ENCODE results near the gene DNAH2.

The DNAH2 gene

GRCh38 chr17:7840875-7841274 is 123.3 kb downstream of the DNAH2 start:
- no peak for DNase-seq

- DNase-seq = peak; percentile 72
Observed at GRCh38 chr17:7841396-7841914, 123.9 kb downstream of the DNAH2 start.

DNA sequence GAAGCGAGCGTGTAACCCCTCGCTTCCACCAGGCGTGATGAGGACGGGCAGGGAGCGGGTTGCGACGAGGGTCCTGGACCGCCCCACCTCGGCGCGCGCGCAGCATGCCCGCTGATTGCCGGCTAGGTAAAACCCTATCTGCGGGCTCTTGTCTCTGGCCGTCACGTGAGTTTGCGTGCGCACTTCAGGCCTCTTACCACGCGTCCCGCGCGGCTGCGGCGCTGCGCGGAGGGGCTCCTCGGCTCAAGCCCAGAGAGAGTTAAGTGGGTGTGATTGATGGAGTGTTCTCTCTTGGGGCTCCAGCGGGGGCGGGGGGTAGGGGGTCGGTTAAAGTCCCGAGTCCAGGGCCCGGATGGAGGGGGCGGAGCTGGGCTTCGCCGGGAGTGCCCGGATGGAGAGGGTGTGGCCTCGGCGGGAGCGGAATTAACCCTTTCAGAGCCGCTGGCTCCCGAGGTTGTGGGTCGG is 124.4 kb downstream of the DNAH2 start:
- DNase-seq = peak; percentile 72

DNA sequence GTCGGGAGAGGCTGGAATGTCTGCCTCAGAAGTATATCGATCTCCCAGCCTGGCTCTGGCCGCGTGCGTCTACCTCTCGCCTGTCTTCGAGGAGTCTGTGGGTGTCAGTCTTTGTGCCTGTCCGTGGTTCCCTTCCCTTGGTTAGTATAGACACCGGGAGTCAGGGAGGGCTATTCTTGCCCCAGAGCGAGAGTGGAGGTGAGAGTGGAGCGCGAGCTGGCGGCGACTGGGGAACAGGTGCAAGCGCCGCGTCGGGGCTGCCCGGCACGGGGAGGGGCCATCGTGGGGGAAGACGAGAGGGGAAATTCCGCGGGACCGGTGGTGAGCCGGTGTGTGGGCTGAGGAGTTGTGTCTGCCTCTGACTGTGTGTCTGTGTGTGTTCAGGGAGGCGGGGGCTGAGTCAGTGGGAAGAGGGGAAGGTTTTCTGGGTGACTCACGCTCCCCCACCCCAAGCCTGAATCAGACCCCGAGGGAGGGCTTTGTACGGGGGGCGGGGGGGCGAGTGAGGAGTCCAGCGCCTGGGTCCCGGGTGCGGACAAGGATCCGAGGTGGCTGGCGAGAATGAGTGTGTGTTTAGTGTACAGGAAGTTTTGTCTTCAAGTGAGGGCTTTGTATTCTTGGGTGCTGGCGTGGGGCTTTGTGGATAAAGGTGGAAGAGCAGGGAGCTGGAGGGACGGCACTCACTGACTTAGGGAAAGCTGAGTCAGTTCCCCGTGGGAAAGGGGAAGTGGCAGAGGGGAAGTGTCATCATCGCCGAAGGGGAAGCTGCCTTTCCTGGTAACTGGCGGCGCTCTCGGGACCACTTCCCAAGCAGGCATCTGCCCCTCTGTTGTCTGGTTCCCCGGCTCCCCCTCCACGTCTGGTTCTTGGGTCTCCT is 125.1 kb downstream of the DNAH2 start:
- DNase-seq = peak; percentile 91

- no peak for DNase-seq
Observed at GRCh38 chr17:7843257-7843535, 125.7 kb downstream of the DNAH2 start.

- DNase-seq = peak; percentile 87
Observed at GRCh38 chr17:7843536-7844291, 126.2 kb downstream of the DNAH2 start.

- DNase-seq = peak; percentile 92
Observed at GRCh38 chr17:7844292-7845154, 127.0 kb downstream of the DNAH2 start.

GRCh38 chr17:7845359-7846062 is 128.0 kb downstream of the DNAH2 start:
- DNase-seq = no peak

GRCh38 chr17:7846063-7846735 is 128.7 kb downstream of the DNAH2 start:
- no peak for DNase-seq

DNA sequence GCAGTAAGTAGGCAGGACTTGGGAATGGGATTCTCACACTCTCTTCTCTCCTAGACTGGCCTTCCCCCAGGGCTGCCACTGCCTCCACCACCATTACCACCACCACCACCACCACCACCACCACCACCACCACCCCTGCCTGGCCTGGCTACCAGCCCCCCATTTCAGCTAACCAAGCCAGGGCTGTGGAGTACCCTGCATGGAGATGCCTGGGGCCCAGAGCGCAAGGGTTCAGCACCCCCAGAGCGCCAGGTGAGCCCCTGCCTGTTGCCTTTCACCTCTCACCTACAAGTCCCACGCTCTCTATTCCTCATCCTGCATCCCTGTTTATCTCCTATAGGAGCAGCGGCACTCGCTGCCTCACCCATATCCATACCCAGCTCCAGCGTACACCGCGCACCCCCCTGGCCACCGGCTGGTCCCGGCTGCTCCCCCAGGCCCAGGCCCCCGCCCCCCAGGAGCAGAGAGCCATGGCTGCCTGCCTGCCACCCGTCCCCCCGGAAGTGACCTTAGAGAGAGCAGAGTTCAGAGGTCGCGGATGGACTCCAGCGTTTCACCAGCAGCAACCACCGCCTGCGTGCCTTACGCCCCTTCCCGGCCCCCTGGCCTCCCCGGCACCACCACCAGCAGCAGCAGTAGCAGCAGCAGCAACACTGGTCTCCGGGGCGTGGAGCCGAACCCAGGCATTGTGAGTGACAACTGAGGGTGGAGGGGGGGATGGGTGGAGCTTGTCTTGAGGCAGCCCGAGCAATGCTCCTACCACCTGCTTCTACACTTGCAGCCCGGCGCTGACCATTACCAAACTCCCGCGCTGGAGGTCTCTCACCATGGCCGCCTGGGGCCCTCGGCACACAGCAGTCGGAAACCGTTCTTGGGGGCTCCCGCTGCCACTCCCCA is 129.5 kb downstream of the DNAH2 start:
- no peak for DNase-seq

GRCh38 chr17:7848131-7848579 is 130.6 kb downstream of the DNAH2 start:
- no peak for DNase-seq

DNA sequence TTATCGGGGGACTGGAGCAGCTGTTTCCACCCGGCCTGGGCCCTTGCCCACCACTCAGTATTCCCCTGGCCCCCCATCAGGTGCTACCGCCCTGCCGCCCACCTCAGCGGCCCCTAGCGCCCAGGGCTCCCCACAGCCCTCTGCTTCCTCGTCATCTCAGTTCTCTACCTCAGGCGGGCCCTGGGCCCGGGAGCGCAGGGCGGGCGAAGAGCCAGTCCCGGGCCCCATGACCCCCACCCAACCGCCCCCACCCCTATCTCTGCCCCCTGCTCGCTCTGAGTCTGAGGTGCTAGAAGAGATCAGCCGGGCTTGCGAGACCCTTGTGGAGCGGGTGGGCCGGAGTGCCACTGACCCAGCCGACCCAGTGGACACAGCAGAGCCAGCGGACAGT is 131.2 kb downstream of the DNAH2 start:
- no peak for DNase-seq

DNA sequence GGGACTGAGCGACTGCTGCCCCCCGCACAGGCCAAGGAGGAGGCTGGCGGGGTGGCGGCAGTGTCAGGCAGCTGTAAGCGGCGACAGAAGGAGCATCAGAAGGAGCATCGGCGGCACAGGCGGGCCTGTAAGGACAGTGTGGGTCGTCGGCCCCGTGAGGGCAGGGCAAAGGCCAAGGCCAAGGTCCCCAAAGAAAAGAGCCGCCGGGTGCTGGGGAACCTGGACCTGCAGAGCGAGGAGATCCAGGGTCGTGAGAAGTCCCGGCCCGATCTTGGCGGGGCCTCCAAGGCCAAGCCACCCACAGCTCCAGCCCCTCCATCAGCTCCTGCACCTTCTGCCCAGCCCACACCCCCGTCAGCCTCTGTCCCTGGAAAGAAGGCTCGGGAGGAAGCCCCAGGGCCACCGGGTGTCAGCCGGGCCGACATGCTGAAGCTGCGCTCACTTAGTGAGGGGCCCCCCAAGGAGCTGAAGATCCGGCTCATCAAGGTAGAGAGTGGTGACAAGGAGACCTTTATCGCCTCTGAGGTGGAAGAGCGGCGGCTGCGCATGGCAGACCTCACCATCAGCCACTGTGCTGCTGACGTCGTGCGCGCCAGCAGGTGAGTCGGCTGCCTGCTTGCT is 131.7 kb downstream of the DNAH2 start:
- DNase-seq = no peak

DNA sequence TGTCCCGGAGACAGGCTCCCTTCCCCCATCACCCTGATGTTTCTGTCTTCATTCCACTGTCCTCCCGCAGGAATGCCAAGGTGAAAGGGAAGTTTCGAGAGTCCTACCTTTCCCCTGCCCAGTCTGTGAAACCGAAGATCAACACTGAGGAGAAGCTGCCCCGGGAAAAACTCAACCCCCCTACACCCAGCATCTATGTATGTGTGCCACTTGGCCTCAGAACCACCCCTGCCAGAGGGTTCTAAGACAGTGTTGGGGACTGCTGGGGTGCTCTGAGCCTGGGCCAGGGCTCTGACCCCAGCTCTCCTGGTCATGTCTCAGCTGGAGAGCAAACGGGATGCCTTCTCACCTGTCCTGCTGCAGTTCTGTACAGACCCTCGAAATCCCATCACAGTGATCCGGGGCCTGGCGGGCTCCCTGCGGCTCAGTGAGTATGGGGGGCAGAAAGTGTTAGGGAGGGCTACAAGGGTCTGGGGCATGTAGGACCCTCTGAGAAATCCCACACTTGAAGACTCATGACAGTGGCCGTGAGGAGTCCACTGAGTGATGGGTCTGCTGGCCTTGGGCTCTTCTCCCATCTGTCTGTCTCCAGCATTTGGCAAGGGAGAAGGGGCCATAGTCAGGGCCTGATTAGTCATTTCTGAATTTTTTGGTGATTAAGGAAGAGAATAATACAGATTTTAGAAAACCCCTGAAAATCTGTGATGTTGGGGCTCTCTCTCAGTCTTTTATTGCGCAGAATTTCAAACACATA is 132.4 kb downstream of the DNAH2 start:
- no peak for DNase-seq

- DNase-seq = no peak
Observed at GRCh38 chr17:7850701-7851437, 133.3 kb downstream of the DNAH2 start.

- DNase-seq = peak; percentile 85
Observed at GRCh38 chr17:7851438-7852261, 134.1 kb downstream of the DNAH2 start.

DNA sequence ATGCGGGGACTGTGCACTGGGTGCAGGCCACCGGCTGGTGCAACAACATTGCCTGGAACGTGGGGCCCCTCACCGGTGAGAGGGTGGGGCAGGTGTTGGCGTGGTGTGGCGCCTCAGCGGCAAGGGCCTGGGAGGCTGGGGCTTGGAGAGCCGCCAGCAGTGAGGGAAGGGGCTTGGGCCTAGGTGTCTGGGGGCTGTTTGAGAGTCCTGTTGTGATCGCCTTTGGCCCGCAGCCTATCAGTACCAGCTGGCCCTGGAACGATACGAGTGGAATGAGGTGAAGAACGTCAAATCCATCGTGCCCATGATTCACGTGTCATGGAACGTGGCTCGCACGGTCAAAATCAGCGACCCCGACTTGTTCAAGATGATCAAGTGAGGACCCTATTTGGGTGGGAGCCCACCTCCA is 134.7 kb downstream of the DNAH2 start:
- no peak for DNase-seq

All from MV-4-11 (cell line).